ENCODE data around the gene PRKN.

The PRKN gene

GRCh38 chr6:161435748-161436070, 1291.9 kb downstream of the PRKN start:
- H3K27ac ChIP-seq (replicated peaks): no peak overlapping the region
- H3K27me3 ChIP-seq (ENCODE audit: insufficient read depth, poor library complexity, severe bottlenecking): no peaks in the 10 kb centered on the region

GRCh38 chr6:161434921-161435747, 1292.4 kb downstream of the PRKN start:
- no peak for DNase-seq (ENCODE audit: low read depth in 1 of 2, low spot score in 1 of 2)
- Histone ChIP-seq H3K27ac (replicated peaks) (no peak overlapping the region), H3K27me3 (ENCODE audit: insufficient read depth, poor library complexity, severe bottlenecking) (no peaks in the 10 kb centered on the region), H3K4me3 (replicated peaks; ENCODE audit: insufficient read depth, low read length) (no peak overlapping the region)
- TF ChIP-seq GABPA (IDR thresholded peaks at IDR 0.05; ENCODE audit: low read depth): no peak

More at GRCh38 chr6:161435748-161436070, 1291.9 kb downstream of the PRKN start:
- DNase-seq (ENCODE audit: low read depth in 1 of 2, low spot score in 1 of 2): no peak
- H3K4me3 ChIP-seq (replicated peaks; ENCODE audit: insufficient read depth, low read length): no peak overlapping the region
- no peak for TF ChIP-seq CTCF (IDR thresholded peaks at IDR 0.05; ENCODE audit: insufficient read depth, low read length)

- H3K4me3 ChIP-seq (replicated peaks; ENCODE audit: insufficient read depth, low read length): no peak overlapping the region
- H3K27me3 ChIP-seq (ENCODE audit: insufficient read depth, poor library complexity, severe bottlenecking): no peaks in the 10 kb centered on the region
- TF ChIP-seq GABPA (IDR thresholded peaks at IDR 0.05; ENCODE audit: low read depth) (no peak), REST (IDR thresholded peaks at IDR 0.05; ENCODE audit: insufficient replicate concordance, low read depth) (no peak), CTCF (IDR thresholded peaks at IDR 0.05; ENCODE audit: insufficient read depth, low read length) (no peak), POLR2AphosphoS5 (IDR thresholded peaks at IDR 0.05; ENCODE audit: low read depth) (no peak), SPI1 (IDR thresholded peaks at IDR 0.05; ENCODE audit: borderline replicate concordance, low read depth) (no peak)
- no peak overlapping the region for H3K27ac ChIP-seq (replicated peaks)
- no peak for DNase-seq (ENCODE audit: low read depth in 1 of 2, low spot score in 1 of 2)
Observed at GRCh38 chr6:161434350-161434749, 1293.2 kb downstream of the PRKN start.

GRCh38 chr6:161432546-161432945, 1295.0 kb downstream of the PRKN start:
- no peak for TF ChIP-seq CTCF (IDR thresholded peaks at IDR 0.05; ENCODE audit: insufficient read depth, low read length)
- no peak for TF ChIP-seq SPI1 (IDR thresholded peaks at IDR 0.05; ENCODE audit: borderline replicate concordance, low read depth)
- TF ChIP-seq REST (IDR thresholded peaks at IDR 0.05; ENCODE audit: insufficient replicate concordance, low read depth): no peak
- TF ChIP-seq POLR2AphosphoS5 (IDR thresholded peaks at IDR 0.05; ENCODE audit: low read depth): no peak
- no peak for TF ChIP-seq GABPA (IDR thresholded peaks at IDR 0.05; ENCODE audit: low read depth)
- Histone ChIP-seq H3K27ac (replicated peaks) (no peak overlapping the region), H3K4me3 (replicated peaks; ENCODE audit: insufficient read depth, low read length) (no peak overlapping the region), H3K27me3 (ENCODE audit: insufficient read depth, poor library complexity, severe bottlenecking) (no peaks in the 10 kb centered on the region)
- DNase-seq (ENCODE audit: low read depth in 1 of 2, low spot score in 1 of 2): no peak
